GM12878 (cell line): Measurements from ENCODE around the gene FIZ1. TPM values are rescaled to one million over a fixed set of nuclear protein-coding genes. Genes with fewer than 3 reads are reported as not detected.
A peak's percentile ranks its signal among the peaks of the same experiment; 100 is the strongest.

Experiments
- ATAC-seq: fragments of 200-7000 bp; cut with Tn5 transposase; 3 replicates; pipeline ENCODE4 v1.9.1; 2020; ENCODE audit warnings: mild to moderate bottlenecking, moderate library complexity
- BruUV-seq: library from RNA; stranded (reverse); fragments of 400-500 nt; replicated peaks from 2 replicates; lab custom pipeline; 2021; lab: Mats Ljungman, UMichigan
- CTCF ChIA-PET: fragments of 300-600 bp; sonication (Branson Sonifier 250); formaldehyde crosslinking; extraction: SDS; loops from one replicate; lab custom pipeline; 2021; ENCODE audit warnings: inconsistent platforms; lab: Yijun Ruan, JAX
- POLR2A ChIA-PET: fragments of 350-600 bp; formaldehyde crosslinking; extraction: SDS; loops from one replicate; lab custom pipeline; 2021; ENCODE audit warnings: inconsistent platforms; lab: Charles Lee
- RAD21 ChIA-PET: fragments of 300-600 bp; sonication (Branson Sonifier 250); formaldehyde crosslinking; loops from one replicate; lab custom pipeline; 2023; ENCODE audit warnings: antibody characterized with exemption; ENCODE audit not compliant: unreplicated experiment; lab: Charles Lee
- SMC1A ChIA-PET: fragments of 300-600 bp; sonication (Branson Sonifier 250); formaldehyde crosslinking; loops from one replicate; lab custom pipeline; 2023; ENCODE audit not compliant: unreplicated experiment, uncharacterized antibody; lab: Charles Lee
- DNase-seq: peaks from one replicate; pipeline ENCODE4 v3.0.0-alpha.2; 2011; ENCODE audit warnings: low read depth, low spot score
- FAIRE-seq: peaks from 3 replicates; lab custom pipeline; 2011; peaks lifted over from hg19 to GRCh38; lab: Jason Lieb, UNC
- H2AFZ ChIP-seq: 2 replicates; pipeline ENCODE4 v1.6.0; 2011; ENCODE audit warnings: low read depth, low read length, control low read depth; ENCODE audit not compliant: control insufficient read depth
- H3K27ac ChIP-seq: 2 replicates; pipeline ENCODE4 v1.5.1; 2011; ENCODE audit warnings: control low read depth; ENCODE audit not compliant: control insufficient read depth, insufficient read depth
- H3K27me3 ChIP-seq, 2 experiments: replicated peaks in 1 of 2; 2 replicates each; pipeline versions ENCODE4 v1.6.0 to v1.6.1; 2011; ENCODE audit warnings: low read length in 1 of 2; ENCODE audit not compliant: control insufficient read depth in 2 of 2, insufficient read depth in 2 of 2
- H3K36me3 ChIP-seq, 2 experiments: 2 replicates each; pipeline ENCODE4 v1.5.1; 2011; ENCODE audit warnings: low read length in 1 of 2; ENCODE audit not compliant: control insufficient read depth in 2 of 2, insufficient read depth in 2 of 2
- H3K4me1 ChIP-seq: 2 replicates; pipeline ENCODE4 v1.6.1; 2011; ENCODE audit warnings: mild to moderate bottlenecking, low read length, moderate library complexity, mixed read lengths; ENCODE audit not compliant: control insufficient read depth, insufficient read depth
- H3K4me2 ChIP-seq: 2 replicates; pipeline ENCODE4 v1.6.0; 2011; ENCODE audit warnings: control low read depth; ENCODE audit not compliant: control insufficient read depth, insufficient read depth
- H3K4me3 ChIP-seq: fragments of 200-600 bp; sonication (generic); 2 replicates; pipeline ENCODE4 v1.5.1; 2016
- H3K79me2 ChIP-seq: 2 replicates; pipeline ENCODE4 v1.6.0; 2011; ENCODE audit warnings: low read length; ENCODE audit not compliant: control insufficient read depth, insufficient read depth
- H3K9ac ChIP-seq: 2 replicates; pipeline ENCODE4 v1.8.0; 2011; ENCODE audit warnings: low read length, control low read depth, mixed read lengths; ENCODE audit not compliant: control insufficient read depth, insufficient read depth
- H3K9me3 ChIP-seq: replicated peaks from 3 replicates; pipeline ENCODE4 v1.5.1; 2011; ENCODE audit warnings: mild to moderate bottlenecking, low read length; ENCODE audit not compliant: control insufficient read depth, insufficient read depth
- H4K20me1 ChIP-seq: 2 replicates; pipeline ENCODE4 v1.6.0; 2011; ENCODE audit not compliant: control insufficient read depth, insufficient read depth
- ESRRA ChIP-seq: IDR thresholded peaks from 2 replicates; pipeline ENCODE4 v1.6.1; 2012; ENCODE audit warnings: mild to moderate bottlenecking, low read length, improper control_type of control experiment
- JUNB ChIP-seq: IDR thresholded peaks from 2 replicates; pipeline ENCODE4 v1.6.1; 2016; ENCODE audit warnings: antibody characterized with exemption, mild to moderate bottlenecking
- PKNOX1 ChIP-seq: fragments of 450-650 bp; IDR thresholded peaks from 2 replicates; pipeline ENCODE4 v1.6.1; 2016; ENCODE audit warnings: mild to moderate bottlenecking
- WGBS: methylation state at CpG from one replicate; pipeline ENCODE4 v1.1.6; 2016; ENCODE audit warnings: low lambda C conversion rate; ENCODE audit not compliant: insufficient replicate concordance, insufficient coverage; ENCODE audit errors: missing lambda C conversion rate; 5-methylcytosine and 5-hydroxymethylcytosine counted together
- in situ Hi-C: fragments of 300-500 bp; cut with MboI; formaldehyde crosslinking; loops from 9 replicates; pipeline ENCODE4 v1.14.3; 2018; ENCODE audit warnings: mixed read lengths
- intact Hi-C: fragments of 100-400 bp; cut with micrococcal nuclease; formaldehyde crosslinking; loops from one replicate; pipeline ENCODE4 v1.14.2; 2022; ENCODE audit not compliant: unreplicated experiment
- polyA plus RNA-seq, 11 experiments: library from polyadenylated mRNA; depleted of rRNA in 4 of 11; unstranded in 6 of 11; stranded (reverse) in 5 of 11; fragments of >200 nt; fragmentation: Nextera tagmentation in 4 of 11; fragmentation: Illumina TruSeq in 1 of 11; extraction: Ambion mirVana in 4 of 11; extraction: Trizol in 1 of 11; gene quantifications; 1 replicate in 1 of 11; 2 replicates in 10 of 11; pipeline versions ENCODE4 v1.2.1 to v1.2.3, GENCODE V29; 2011 to 2016; ENCODE audit warnings: inconsistent platforms in 2 of 11, missing spikeins in 2 of 11, low read depth in 1 of 11
- total RNA-seq, 4 experiments: library from RNA; depleted of rRNA in 3 of 4; stranded (reverse); fragments of >200 nt in 3 of 4; fragmentation: Illumina TruSeq in 1 of 4; extraction: Trizol in 1 of 4; gene quantifications; 2 replicates each; pipeline versions ENCODE4 v1.2.1 to v1.2.3, GENCODE V29; 2013 to 2021

FIZ1 gene
- total and polyA plus RNA-seq, 10 of the 15 experiments (the other 5 are each of a cell fraction or from before 2014, with no cell fraction given): 0.60 to 16.8 (median 4.2) TPM

- no TSS peak for BruUV-seq
- intact Hi-C loops: no loop called here
- peak overlapping the region; percentile 72; the same call in 1 of the 2 replicates for H3K4me3 ChIP-seq
- ChIA-PET RAD21 (interaction anchor here (0.7 to 2.9 kb wide), 8 partner anchors 9 to 286 kb away, joined by 3 to 29 read pairs (median 6); partner anchors contain the start of genes FIZ1, KMT5C, ZNF524 and ZNF865), SMC1A (interaction anchor here (1.0 to 2.0 kb wide), 3 partner anchors 19 to 158 kb away, joined by 3 to 8 read pairs (median 5); partner anchors contain the start of genes U2AF2 and ZNF865), CTCF (interaction anchor here (0.6 to 7.9 kb wide), 11 partner anchors 9 to 1053 kb away, joined by 3 to 76 read pairs (median 7); partner anchors contain the start of genes FIZ1, U2AF2 and ZNF865), POLR2A (interaction anchor here (0.6 to 2.8 kb wide), 13 partner anchors 8 to 724 kb away, joined by 3 to 21 read pairs (median 4); partner anchors contain the start of genes FIZ1, KMT5C, U2AF2 and UBE2S)
- no peak for DNase-seq
- in situ Hi-C loops: loop anchor here (5.0 kb wide), 1 partner anchor 483 kb away; no protein-coding TSS in a partner anchor
- no peaks in the 10 kb centered on the region for H4K20me1 ChIP-seq
- TF ChIP-seq PKNOX1: peak; percentile 63
- TF ChIP-seq ESRRA: no peak
- TF ChIP-seq JUNB: no peak
- no peaks in the 10 kb centered on the region; the same call in 2 of the 3 replicates for H3K9me3 ChIP-seq
- H3K36me3 ChIP-seq: no peaks in the 10 kb centered on the region
- H3K27ac ChIP-seq: no peak overlapping the region
- H3K9ac ChIP-seq: no peak overlapping the region
- H2AFZ ChIP-seq: peak overlapping the region; percentile 84
- no peaks in the 10 kb centered on the region for H3K27me3 ChIP-seq
- peak overlapping the region; percentile 94 for H3K4me2 ChIP-seq
- 12% methylated on average over 11 of the region's 11 CpGs for WGBS
- H3K4me1 ChIP-seq: peaks cover 9% of the 10 kb centered on the region; the same call in 1 of the 2 replicates
- ATAC-seq: no peak
- FAIRE-seq: no peak
- no peaks in the 10 kb centered on the region for H3K79me2 ChIP-seq
Observed at GRCh38 chr19:55625004-55625326, 25.6 kb upstream of the FIZ1 start.
